Activated T-helper 2 cell treated with anti-CD3 and anti-CD28 coated beads, Interferon-gamma antibody, Interleukin-2, Interleukin-4, amounts not matched to agents 10 μg/mL and 5 μg/mL and 100 μg/mL, durations not matched to agents 14 hours and 24 hours and 36 hours (primary cell): Measurements from ENCODE around the gene LDHD. TPM values are rescaled to one million over a fixed set of nuclear protein-coding genes. Genes with fewer than 3 reads are reported as not detected.
"Not testable (repeated sequence)": the region's sequence is repeated elsewhere in the genome, so short reads cannot be mapped to it uniquely, and the experiment has no call there.

ENCODE experiments used
- DNase-seq: peaks from one replicate; pipeline ENCODE4 v3.0.0; 2021; ENCODE audit warnings: low spot score
- H3K27ac Mint-ChIP-seq: one replicate; pipeline ENCODE4 v1.8.0; 2021; ENCODE audit warnings: mixed read lengths
- H3K27me3 Mint-ChIP-seq: one replicate; pipeline ENCODE4 v1.8.0; 2021; ENCODE audit warnings: low read depth, mixed read lengths
- H3K36me3 Mint-ChIP-seq: one replicate; pipeline ENCODE4 v1.8.0; 2021; ENCODE audit warnings: low read depth, mixed read lengths
- H3K4me1 Mint-ChIP-seq: one replicate; pipeline ENCODE4 v1.8.0; 2021; ENCODE audit warnings: low read depth, mixed read lengths
- H3K4me3 Mint-ChIP-seq: one replicate; pipeline ENCODE4 v1.8.0; 2021; ENCODE audit warnings: low read depth, mild to moderate bottlenecking, moderate library complexity, mixed read lengths
- H3K9me3 Mint-ChIP-seq: one replicate; pipeline ENCODE4 v1.8.0; 2021; ENCODE audit warnings: mixed read lengths
- intact Hi-C: fragments of 100-400 bp; cut with micrococcal nuclease; formaldehyde crosslinking; loops from one replicate; pipeline ENCODE4 v1.15.1; 2023
- total RNA-seq: library from RNA; stranded (reverse); gene quantifications from 2 replicates; pipeline ENCODE4 v1.2.3, GENCODE V29; 2022

LDHD gene
- total RNA-seq, 1 donor from 2014 or later = 0.41 TPM

GRCh38 chr16:75129421-75130149 is 13.0 kb upstream of the LDHD start:
- intact Hi-C loops = not testable (repeated sequence)

DNA sequence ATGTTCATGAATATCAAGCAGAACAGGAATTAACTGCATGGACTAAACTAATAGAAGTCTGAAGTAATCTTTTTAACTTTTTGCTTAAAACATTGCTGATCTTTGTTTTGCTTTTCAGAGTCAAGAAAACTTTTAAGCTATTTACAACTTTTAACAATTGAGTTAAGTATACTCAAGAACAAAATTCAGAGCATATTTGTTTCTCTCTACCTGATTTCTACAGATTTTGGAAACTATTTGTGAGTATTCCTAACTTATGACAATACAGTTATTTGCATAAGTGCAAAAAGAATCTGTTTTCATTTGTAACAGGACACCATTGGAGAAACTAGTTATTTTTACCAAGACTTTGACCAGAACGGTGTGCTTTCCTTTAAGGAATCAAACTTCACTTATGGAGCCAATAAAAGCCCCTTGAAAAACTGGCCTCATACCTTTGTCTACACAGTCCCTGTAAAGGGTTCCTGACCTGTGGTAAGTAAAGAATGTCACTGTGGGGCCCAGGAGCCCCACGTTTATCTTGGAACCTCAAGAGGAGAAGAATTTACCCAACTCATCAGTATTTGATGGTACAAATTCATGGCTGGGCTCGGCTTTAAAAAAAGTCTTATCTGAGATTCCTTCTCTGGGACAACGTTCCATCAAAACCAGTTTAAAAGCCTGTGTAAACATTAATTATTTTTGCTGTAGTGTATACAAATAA is 11.3 kb upstream of the LDHD start:
- Mint-ChIP-seq H3K4me1 (peaks cover 4% of the 10 kb centered on the region), H3K4me3 (no peak overlapping the region), H3K9me3 (peaks cover 18% of the 10 kb centered on the region), H3K27me3 (peaks cover 4% of the 10 kb centered on the region), H3K36me3 (no peaks in the 10 kb centered on the region), H3K27ac (no peak overlapping the region)
- DNase-seq = no peak
- intact Hi-C loops = no loop called here

More at GRCh38 chr16:75129421-75130149, 13.0 kb upstream of the LDHD start:
- not testable (repeated sequence) for H3K36me3 Mint-ChIP-seq, DNase-seq, H3K4me1 Mint-ChIP-seq, H3K4me3 Mint-ChIP-seq, H3K27ac Mint-ChIP-seq, H3K27me3 Mint-ChIP-seq
- peaks cover 18% of the 10 kb centered on the region for H3K9me3 Mint-ChIP-seq

DNA sequence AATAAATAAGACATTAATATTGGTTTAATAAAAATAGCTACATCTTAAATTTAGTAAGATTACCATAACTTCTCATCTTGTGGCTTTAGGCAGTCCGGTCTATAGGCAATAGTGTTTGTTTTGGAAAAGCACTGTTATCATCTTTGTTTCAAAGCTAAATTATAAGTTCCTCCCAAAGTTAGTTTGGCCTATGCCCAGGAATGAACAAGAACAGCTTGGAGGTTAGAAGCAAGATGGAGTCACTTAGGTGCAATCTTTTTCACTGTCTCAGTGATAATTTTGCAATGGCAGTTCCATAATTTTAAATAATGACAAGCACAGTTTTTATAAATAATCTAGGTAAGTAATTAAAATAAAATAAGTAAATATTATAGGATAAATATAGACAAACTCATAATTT is 6.0 kb upstream of the LDHD start:
- H3K36me3 Mint-ChIP-seq = peaks cover 3% of the 10 kb centered on the region
- intact Hi-C loops = no loop called here
- H3K9me3 Mint-ChIP-seq = peaks cover 24% of the 10 kb centered on the region
- no peak overlapping the region for H3K27ac Mint-ChIP-seq
- no peaks in the 10 kb centered on the region for H3K4me1 Mint-ChIP-seq
- no peaks in the 10 kb centered on the region for H3K27me3 Mint-ChIP-seq
- no peak for DNase-seq
- H3K4me3 Mint-ChIP-seq = no peak overlapping the region

GRCh38 chr16:75121949-75122568 is 5.5 kb upstream of the LDHD start:
- no peaks in the 10 kb centered on the region for H3K27me3 Mint-ChIP-seq
- H3K4me3 Mint-ChIP-seq = no peak overlapping the region
- peaks cover 3% of the 10 kb centered on the region for H3K36me3 Mint-ChIP-seq
- DNase-seq = no peak
- intact Hi-C loops = no loop called here
- no peaks in the 10 kb centered on the region for H3K4me1 Mint-ChIP-seq
- peaks cover 19% of the 10 kb centered on the region for H3K9me3 Mint-ChIP-seq
- no peak overlapping the region for H3K27ac Mint-ChIP-seq

- H3K9me3 Mint-ChIP-seq = peaks cover 16% of the 10 kb centered on the region
- no peaks in the 10 kb centered on the region for H3K27me3 Mint-ChIP-seq
- no peak overlapping the region for H3K4me3 Mint-ChIP-seq
- intact Hi-C loops = no loop called here
- no peak overlapping the region for H3K27ac Mint-ChIP-seq
- no peak for DNase-seq
- H3K4me1 Mint-ChIP-seq = no peaks in the 10 kb centered on the region
- peaks cover 3% of the 10 kb centered on the region for H3K36me3 Mint-ChIP-seq
Observed at GRCh38 chr16:75120253-75120652, 3.7 kb upstream of the LDHD start.

GRCh38 chr16:75118943-75119539 is 2.5 kb upstream of the LDHD start:
- no peaks in the 10 kb centered on the region for H3K27me3 Mint-ChIP-seq
- no peaks in the 10 kb centered on the region for H3K4me1 Mint-ChIP-seq
- H3K36me3 Mint-ChIP-seq = peaks cover 3% of the 10 kb centered on the region
- H3K27ac Mint-ChIP-seq = no peak overlapping the region
- intact Hi-C loops = loop anchor here (10.0 kb wide), 1 partner anchor 414 kb away; the partner anchor contains the start of gene MLKL
- H3K9me3 Mint-ChIP-seq = peaks cover 16% of the 10 kb centered on the region
- no peak for DNase-seq
- H3K4me3 Mint-ChIP-seq = no peak overlapping the region

DNA sequence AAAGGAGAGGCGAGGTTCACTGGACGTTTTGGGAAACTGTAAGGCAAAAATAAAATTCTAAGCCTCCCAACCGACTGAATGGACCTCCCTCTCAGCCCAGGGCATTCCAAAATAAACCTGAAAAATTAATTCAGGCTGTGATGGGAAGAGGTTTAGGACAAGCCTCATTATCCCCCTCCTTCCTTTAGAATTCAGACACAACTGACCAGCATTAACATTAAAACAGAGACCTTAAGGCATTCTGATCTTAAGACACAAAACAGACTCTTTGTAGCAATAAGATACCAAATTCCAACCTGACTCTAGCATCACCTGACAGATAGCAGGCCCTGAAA is 298 bp upstream of the LDHD start:
- H3K9me3 Mint-ChIP-seq = peaks cover 8% of the 10 kb centered on the region
- intact Hi-C loops = loop anchor here (10.0 kb wide), 1 partner anchor 412 kb away; the partner anchor contains the start of gene MLKL
- H3K4me3 Mint-ChIP-seq = no peak overlapping the region
- no peak for DNase-seq
- H3K36me3 Mint-ChIP-seq = no peaks in the 10 kb centered on the region
- no peaks in the 10 kb centered on the region for H3K27me3 Mint-ChIP-seq
- no peak overlapping the region for H3K27ac Mint-ChIP-seq
- peaks cover under 1% of the 10 kb centered on the region for H3K4me1 Mint-ChIP-seq

DNA sequence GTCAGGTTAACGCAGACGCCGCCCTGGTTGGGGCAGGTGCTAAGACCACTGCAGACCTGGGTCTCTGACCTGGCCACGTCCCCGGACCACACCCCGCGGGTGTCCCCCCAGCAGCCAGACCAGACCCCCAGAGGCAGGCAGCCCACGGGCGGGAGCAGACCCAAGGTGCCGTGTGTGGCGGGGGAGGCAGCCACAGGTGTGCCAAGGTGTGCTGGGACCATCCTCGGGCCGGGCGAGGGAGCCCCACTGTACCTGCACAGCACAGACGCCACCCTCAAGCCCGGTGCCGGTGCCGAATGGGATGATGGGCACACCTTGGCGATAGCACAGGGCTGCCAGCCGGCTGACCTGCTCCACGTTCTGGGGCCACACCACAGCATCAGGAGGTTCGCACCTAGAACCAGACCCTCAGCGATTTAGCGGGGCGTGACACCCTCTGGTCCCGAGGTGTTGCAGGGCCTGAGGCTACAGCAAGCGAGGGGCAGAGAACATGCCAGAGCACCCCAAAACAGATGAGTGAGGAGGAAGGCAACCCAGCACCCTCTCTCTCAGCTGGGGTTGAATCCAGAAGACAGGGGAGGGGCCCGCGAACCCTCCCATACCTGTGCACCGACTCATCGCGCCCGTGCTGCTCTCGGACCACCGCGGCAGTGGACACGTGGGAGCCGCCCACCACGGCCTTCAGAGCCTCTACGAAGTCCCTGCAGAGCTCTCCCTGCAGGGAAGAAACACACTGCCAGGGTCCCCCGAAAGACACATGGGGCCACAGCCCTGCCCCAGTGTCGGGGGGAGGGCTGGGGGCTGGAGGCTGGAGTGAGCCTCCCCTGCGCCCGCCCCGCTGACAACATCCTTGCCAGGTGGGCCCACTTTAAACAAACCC is 1.4 kb downstream of the LDHD start:
- no peak overlapping the region for H3K4me3 Mint-ChIP-seq
- intact Hi-C loops = loop anchor here (10.0 kb wide), 1 partner anchor 410 kb away; the partner anchor contains the start of gene MLKL
- no peak for DNase-seq
- peaks cover 11% of the 10 kb centered on the region for H3K4me1 Mint-ChIP-seq
- no peaks in the 10 kb centered on the region for H3K36me3 Mint-ChIP-seq
- no peak overlapping the region for H3K27ac Mint-ChIP-seq
- H3K9me3 Mint-ChIP-seq = no peaks in the 10 kb centered on the region
- H3K27me3 Mint-ChIP-seq = no peaks in the 10 kb centered on the region

- H3K9me3 Mint-ChIP-seq = no peaks in the 10 kb centered on the region
- H3K4me3 Mint-ChIP-seq = no peak overlapping the region
- no peaks in the 10 kb centered on the region for H3K27me3 Mint-ChIP-seq
- intact Hi-C loops = loop anchor here (10.0 kb wide), 1 partner anchor 410 kb away; the partner anchor contains the start of gene MLKL
- H3K36me3 Mint-ChIP-seq = no peaks in the 10 kb centered on the region
- peaks cover 19% of the 10 kb centered on the region for H3K4me1 Mint-ChIP-seq
- H3K27ac Mint-ChIP-seq = no peak overlapping the region
- DNase-seq = no peak
Observed at GRCh38 chr16:75114179-75114945, 2.2 kb downstream of the LDHD start.

DNA sequence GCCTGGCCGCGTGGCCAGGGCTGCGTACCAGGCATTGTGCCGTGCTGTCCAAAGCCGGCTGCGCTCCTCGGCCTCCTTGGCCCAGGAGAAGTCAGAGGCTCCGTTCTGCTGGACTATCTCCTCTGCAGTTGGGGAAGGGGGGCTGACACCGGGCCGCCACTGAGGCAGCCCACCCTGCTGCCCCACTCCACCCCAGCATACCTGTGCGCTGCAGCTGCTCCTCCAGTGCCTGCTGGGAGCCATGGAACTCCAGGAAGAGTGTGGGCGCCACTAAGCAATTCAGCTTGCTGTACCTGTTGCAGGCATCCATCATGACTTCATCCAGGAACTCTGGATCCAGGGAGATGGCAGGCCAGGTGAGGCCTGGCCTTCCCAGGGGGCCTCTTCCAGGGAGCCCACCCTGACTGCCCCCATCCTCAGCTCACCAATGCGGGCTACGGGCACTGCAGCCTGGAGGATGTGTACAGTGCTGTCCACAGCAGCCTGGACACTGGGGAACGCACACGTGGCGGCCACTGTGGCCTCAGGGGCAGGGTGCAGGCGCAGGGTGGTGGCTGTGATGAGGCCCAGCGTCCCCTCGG is 2.9 kb downstream of the LDHD start:
- intact Hi-C loops = loop anchor here (10.0 kb wide), 1 partner anchor 409 kb away; the partner anchor contains the start of gene MLKL
- H3K36me3 Mint-ChIP-seq = peaks cover 4% of the 10 kb centered on the region
- no peak overlapping the region for H3K27ac Mint-ChIP-seq
- no peaks in the 10 kb centered on the region for H3K9me3 Mint-ChIP-seq
- H3K4me3 Mint-ChIP-seq = no peak overlapping the region
- H3K4me1 Mint-ChIP-seq = peaks cover 26% of the 10 kb centered on the region
- no peak for DNase-seq
- no peaks in the 10 kb centered on the region for H3K27me3 Mint-ChIP-seq

DNA sequence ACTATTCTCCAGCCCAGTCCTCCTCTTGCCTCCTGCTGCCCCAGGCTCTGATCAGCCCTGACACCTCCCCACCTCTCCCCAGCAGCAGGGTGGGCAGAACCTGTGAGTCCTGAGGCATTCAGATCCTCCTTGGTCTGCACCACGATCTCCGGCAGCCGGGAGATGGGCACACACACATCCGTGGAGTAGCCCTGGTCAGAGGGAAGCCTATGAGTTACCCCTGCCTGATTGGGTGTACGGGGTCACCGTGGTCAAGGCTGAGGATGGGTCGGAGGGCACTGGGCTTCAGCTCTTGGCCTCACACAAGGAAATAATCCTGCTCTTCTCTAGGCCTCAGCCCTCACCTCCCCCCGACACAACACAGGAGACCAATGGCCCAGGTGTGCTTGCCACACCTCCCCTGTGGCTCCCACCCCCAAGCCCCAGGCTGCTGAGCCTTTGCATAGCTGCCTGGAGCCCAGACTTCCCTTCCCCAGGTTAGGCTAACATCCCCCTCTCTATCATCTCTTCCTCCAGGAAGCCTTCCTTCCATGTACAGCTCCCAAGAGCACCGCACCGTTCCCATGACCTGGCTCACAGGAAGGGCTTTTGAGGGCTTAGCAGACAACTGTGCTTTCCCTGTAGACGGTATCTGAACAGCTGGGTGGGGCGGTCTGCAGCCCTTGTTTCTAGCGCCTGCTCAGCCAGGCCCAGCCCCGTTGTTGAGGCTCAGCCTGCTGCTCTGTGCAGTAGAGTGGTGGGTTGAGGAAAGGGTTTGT is 3.7 kb downstream of the LDHD start:
- H3K27ac Mint-ChIP-seq = no peak overlapping the region

More for the DNA sequence above, 3.7 kb downstream of the LDHD start:
- no peaks in the 10 kb centered on the region for H3K27me3 Mint-ChIP-seq
- peaks cover 9% of the 10 kb centered on the region for H3K36me3 Mint-ChIP-seq
- intact Hi-C loops = loop anchor here (10.0 kb wide), 1 partner anchor 408 kb away; the partner anchor contains the start of gene MLKL
- H3K4me1 Mint-ChIP-seq = peaks cover 32% of the 10 kb centered on the region
- H3K9me3 Mint-ChIP-seq = no peaks in the 10 kb centered on the region
- no peak for DNase-seq
- no peak overlapping the region for H3K4me3 Mint-ChIP-seq
